Hematopoietic multipotent progenitor cell (in vitro differentiated cells): ENCODE data around the gene RNF17. TPM values are rescaled to one million over a fixed set of nuclear protein-coding genes. Genes with fewer than 3 reads are reported as not detected.

Experiments
- DNase-seq, 3 donors: peaks; one replicate each; pipeline ENCODE4 v3.0.0-alpha.2; 2011 to 2015; ENCODE audit warnings: low read depth in 2 of 3, low spot score in 2 of 3
- total RNA-seq: library from RNA; depleted of rRNA; stranded (reverse); fragments of >200 nt; gene quantifications from one replicate; pipeline ENCODE4 v1.2.3, GENCODE V29; 2012

RNF17 gene
- total RNA-seq, 1 donor = not detected

GRCh38 chr13:24842549-24843274 is 78.7 kb downstream of the RNF17 start:
- DNase-seq = no peak

GRCh38 chr13:24851546-24851945 is 87.6 kb downstream of the RNF17 start:
- no peak for DNase-seq

DNA sequence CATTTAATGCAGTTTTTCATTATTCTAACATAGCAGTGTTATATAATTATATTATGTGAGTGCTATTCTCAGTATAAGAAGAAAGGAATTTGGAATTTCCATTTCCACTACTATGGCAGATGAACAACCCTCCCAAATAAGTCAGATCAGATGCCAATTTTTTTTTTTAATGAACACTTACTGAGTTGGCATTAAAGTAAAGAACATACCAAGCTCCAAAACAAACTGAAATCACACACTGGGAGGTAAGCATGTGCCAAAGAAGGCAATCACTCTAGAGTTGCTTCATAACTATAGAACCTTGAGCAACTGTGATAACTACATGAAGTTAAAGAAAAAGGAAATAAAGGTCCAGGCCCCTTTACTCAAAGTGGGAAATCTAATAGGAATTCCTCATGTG is 90.3 kb downstream of the RNF17 start:
- DNase-seq = no peak

DNA sequence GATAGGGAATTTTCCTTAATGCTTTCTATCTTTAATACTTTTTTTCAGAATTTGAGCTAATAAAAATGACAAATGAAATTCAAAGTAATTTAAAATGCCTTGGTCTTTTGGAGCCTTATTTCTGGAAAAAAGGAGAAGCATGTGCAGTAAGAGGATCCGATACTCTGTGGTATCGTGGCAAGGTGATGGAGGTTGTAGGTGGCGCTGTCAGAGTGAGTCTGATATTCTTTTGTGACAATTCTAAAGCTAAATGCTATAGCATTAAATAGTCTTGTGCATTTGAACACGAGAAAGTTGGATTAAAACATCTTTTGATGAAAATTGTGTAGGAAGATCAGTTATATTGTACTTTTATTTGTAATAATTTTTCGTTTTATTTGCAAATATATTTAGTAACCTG is 95.0 kb downstream of the RNF17 start:
- no peak for DNase-seq

GRCh38 chr13:24860770-24861169 is 96.8 kb downstream of the RNF17 start:
- DNase-seq = no peak

- no peak for DNase-seq
Observed at GRCh38 chr13:24861617-24862362, 97.8 kb downstream of the RNF17 start.

GRCh38 chr13:24863748-24864540 is 100.0 kb downstream of the RNF17 start:
- DNase-seq = no peak

DNA sequence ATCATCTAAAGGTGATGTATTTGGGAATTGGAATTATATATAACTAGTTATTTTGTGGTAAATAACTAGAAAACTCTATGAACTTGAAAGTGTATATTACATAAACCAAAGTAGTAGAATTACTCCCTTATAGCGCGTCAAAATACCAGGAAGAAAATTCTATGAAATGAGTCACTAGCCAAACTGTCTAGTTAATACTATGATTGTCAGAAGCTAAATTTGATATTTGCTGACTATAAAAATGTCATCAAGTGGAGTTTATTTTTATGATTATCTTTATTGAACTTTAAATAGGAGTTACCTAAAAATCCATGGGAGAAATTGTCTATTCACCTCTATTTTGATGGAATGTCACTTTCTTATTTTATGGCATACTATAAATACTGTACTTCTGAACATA is 100.6 kb downstream of the RNF17 start:
- no peak for DNase-seq

DNA sequence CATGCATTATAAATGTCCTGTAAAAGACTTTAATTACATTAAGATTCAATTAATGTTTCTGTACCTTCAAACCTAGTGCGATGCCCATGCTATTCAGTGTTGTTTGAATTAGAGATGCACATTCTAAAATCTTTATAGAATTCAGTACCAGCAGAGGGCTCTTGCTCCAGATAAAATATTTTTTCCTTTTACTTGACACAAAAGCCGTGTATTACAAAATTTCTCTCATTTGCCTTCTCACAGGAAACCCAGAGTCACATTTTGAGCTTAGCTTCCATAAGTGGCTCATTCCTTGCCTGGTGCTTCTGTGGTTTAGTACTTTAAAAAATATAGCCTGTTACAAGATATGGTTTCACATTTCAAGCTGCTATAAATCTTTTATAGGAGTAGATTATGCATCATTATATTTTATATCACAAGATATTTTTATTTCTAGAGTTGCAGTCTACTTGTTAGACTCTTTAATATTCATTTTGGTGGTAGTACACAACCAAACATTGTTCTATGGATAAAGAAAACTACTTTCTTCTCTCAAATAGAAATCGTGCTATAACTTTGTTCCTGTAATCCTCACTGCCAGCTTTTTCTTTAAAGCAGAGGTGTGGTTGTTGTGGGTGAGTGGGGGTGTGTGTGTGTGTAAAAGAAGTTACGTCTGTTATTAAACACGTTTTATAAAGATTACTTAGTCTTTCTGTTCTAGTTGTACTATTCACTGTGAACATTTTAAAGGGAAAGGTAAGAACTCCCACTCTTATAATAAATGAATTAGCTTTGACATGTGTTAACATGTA is 101.4 kb downstream of the RNF17 start:
- peak in 2 of 3 donors; percentile 27 to 73 for DNase-seq

DNA sequence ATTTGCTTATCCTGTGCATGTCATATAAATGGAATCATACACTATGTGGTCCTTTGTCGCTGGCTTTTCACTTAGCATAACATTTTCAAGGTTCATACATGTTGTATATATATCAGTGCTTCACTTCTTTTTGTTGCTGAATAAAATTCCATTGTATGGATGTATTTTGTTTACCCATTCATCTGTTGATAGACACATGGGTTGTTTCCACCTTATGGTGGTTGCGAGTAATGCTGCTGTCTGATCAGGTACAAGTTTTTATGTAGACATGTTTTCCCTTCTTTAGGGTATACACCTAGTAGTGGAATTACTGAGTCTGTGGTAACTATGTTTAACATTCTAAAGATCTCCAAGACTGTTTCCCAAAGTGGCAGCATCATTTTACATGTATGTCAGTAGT is 102.5 kb downstream of the RNF17 start:
- no peak for DNase-seq

GRCh38 chr13:24868874-24869273 is 104.9 kb downstream of the RNF17 start:
- DNase-seq = no peak

- DNase-seq = no peak
Observed at GRCh38 chr13:24870380-24870760, 106.4 kb downstream of the RNF17 start.

DNA sequence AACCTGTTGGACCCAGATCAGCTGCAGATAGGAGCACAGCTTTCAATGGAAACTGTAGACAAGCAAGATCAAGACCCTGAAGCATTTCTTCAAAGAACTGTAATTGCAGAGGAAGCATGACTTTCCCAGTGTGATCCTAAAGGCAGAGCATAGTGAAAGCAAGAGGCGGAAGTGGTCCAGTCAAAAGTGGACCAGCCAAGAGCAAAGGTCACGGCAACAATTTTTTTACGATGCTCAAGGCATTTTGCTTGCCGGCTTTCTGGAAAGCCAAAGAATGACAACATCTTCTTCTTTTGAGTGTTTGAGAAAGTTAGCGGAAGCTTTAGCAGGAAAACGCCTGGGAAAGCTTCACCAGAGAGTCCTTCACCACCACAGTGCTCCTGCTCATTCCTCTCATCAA is 111.6 kb downstream of the RNF17 start:
- DNase-seq = no peak

DNA sequence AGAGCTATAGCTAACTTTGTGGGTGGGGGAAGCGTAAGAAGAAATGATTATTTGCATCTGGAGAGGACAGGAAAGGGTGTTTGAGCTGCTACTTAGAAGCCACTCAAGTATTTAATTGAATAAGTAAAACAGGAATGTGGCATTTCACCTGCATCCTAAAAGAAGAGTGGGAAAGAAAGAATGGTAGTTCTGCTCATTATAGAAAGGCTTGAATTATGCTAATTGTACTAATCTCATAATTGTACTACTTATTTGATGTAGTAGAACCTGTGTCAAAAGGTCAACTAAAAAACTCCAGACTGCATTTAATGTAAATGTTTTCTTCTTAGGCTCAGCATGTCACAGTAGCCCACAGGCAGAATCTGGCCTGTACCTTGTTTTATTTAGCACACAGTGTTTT is 113.6 kb downstream of the RNF17 start:
- no peak for DNase-seq

- DNase-seq = no peak
Observed at GRCh38 chr13:24878340-24878739, 114.4 kb downstream of the RNF17 start.

- no peak for DNase-seq
Observed at GRCh38 chr13:24882665-24883064, 118.7 kb downstream of the RNF17 start.

DNA sequence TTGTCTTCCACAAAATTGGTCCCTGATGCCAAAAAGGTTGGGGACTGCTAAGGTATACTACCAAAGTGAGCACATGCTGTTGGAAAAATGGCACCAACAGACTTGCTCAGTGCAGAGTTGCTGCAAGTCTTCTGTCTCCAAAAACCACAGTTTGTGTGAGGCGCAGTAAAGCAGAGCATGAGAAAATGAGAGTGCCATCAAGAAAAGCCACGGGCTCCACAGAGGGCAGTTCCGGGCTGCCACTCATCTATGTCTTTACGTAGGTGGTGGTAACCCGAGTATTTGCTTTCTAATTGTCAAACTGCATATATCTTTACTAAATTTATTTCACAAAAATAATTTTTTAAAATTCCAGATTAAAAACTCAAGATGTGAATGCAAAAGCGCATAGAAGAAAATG is 123.8 kb downstream of the RNF17 start:
- DNase-seq = no peak

DNA sequence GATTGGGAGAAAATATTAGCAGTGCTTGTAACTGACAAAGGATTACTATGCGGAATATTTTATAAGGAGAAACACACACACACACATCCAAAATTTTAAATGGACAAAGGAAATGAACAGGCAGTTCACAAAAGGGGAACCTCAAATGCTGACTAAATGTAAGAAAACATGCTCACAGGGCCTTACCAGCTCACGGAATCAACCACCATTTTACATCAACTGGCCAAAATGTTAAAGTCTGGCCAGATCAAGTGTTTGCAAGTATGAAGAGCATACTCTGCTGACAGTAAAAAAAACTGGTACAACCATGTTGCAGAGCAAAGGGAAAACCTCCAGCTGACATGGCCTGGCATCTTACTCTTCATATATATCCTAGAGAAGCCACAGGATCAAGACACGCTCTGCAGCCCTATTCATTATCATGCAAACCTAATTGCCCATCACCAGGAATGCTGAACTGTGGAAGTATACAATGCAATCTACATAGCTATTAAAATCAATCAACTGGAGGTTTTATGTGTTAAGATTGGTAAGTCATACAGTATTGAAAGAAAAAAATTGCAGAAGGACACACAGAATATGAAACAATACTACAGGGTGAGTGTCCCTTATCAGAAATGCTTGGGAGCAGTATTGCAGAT is 124.4 kb downstream of the RNF17 start:
- peak in 1 of 3 donors; percentile 52 for DNase-seq

- DNase-seq = no peak
Observed at GRCh38 chr13:24890256-24890655, 126.3 kb downstream of the RNF17 start.

- DNase-seq = no peak
Observed at GRCh38 chr13:24891476-24892108, 127.6 kb downstream of the RNF17 start.
